A549 (cell line): ENCODE results near the gene RNF5. TPM values are rescaled to one million over a fixed set of nuclear protein-coding genes. Genes with fewer than 3 reads are reported as not detected.

Experiments used
- ATAC-seq, 2 experiments: fragments of 200-7000 bp in 1 of 2; fragments of >200 bp in 1 of 2; cut with Nextera tagmentation in 1 of 2; cut with Tn5 transposase in 1 of 2; 3 replicates each; pipeline versions ENCODE4 v1.8.0 to v1.9.1; 2018 to 2020; ENCODE audit warnings: mild to moderate bottlenecking in 1 of 2, moderate library complexity in 1 of 2
- CTCF ChIA-PET: fragments of 300-600 bp; sonication (Branson Sonifier 250); formaldehyde crosslinking; extraction: SDS; loops from one replicate; lab custom pipeline; 2021; ENCODE audit warnings: antibody characterized with exemption, inconsistent platforms; lab: Yijun Ruan, JAX
- POLR2A ChIA-PET: fragments of 350-600 bp; formaldehyde crosslinking; extraction: SDS; loops from one replicate; lab custom pipeline; 2021; ENCODE audit warnings: antibody characterized with exemption, inconsistent platforms; lab: Yijun Ruan, JAX
- DNase-seq, 2 experiments: peaks; one replicate each; pipeline versions ENCODE4 v3.0.0 to v3.0.0-alpha.2; 2011 to 2016; ENCODE audit warnings: low read depth in 1 of 2, low spot score in 1 of 2
- FAIRE-seq: peaks from 2 replicates; lab custom pipeline; 2011; peaks lifted over from hg19 to GRCh38; lab: Jason Lieb, UNC
- H3K27ac ChIP-seq, 2 experiments: fragments of >200 bp; sonication (Bioruptor Twin); formaldehyde crosslinking; 3 replicates each; pipeline ENCODE4 v1.5.1; 2016 to 2017
- H3K4me1 ChIP-seq: fragments of >200 bp; sonication (Bioruptor Twin); formaldehyde crosslinking; 3 replicates; pipeline ENCODE4 v1.6.1; 2016
- H3K4me2 ChIP-seq: fragments of >200 bp; sonication (Bioruptor Twin); formaldehyde crosslinking; 3 replicates; pipeline ENCODE4 v1.6.1; 2016
- H3K4me3 ChIP-seq: fragments of >200 bp; sonication (Bioruptor Twin); formaldehyde crosslinking; 3 replicates; pipeline ENCODE4 v1.5.1; 2016
- H3K9me3 ChIP-seq: fragments of >200 bp; sonication (Bioruptor Twin); formaldehyde crosslinking; 3 replicates; pipeline ENCODE4 v1.6.1; 2016
- BCL3 ChIP-seq: fragments of >200 bp; sonication (Bioruptor Twin); formaldehyde crosslinking; IDR thresholded peaks from 3 replicates; pipeline ENCODE4 v1.6.1; 2016
- BHLHE40 ChIP-seq: IDR thresholded peaks from 2 replicates; pipeline ENCODE4 v1.6.1; 2012; ENCODE audit warnings: low read depth, low read length, inconsistent platforms
- CHD2 ChIP-seq: fragments of 150-350 bp; IDR thresholded peaks from 2 replicates; pipeline ENCODE4 v1.6.1; 2014; ENCODE audit warnings: low read length; ENCODE audit not compliant: partially characterized antibody
- EHF ChIP-seq: fragments of 250-450 bp; sonication (Bioruptor Pico); IDR thresholded peaks from 2 replicates; pipeline ENCODE4 v1.5.0; 2020; ENCODE audit warnings: mild to moderate bottlenecking
- EP300 ChIP-seq, 2 experiments: fragments of >200 bp; sonication (Bioruptor Twin); formaldehyde crosslinking; IDR thresholded peaks; 2 replicates in 1 of 2; 3 replicates in 1 of 2; pipeline ENCODE4 v1.6.1; 2016 to 2017
- FOSL2 ChIP-seq, 2 experiments: fragments of 450-650 bp in 1 of 2; fragments of >200 bp in 1 of 2; sonication (Bioruptor Twin) in 1 of 2; formaldehyde crosslinking; IDR thresholded peaks; 2 replicates each; pipeline versions ENCODE4 v1.5.0 to v1.6.1; 2016 to 2020; ENCODE audit warnings: mild to moderate bottlenecking in 1 of 2, moderate library complexity in 1 of 2
- HOXA7 ChIP-seq: fragments of 250-450 bp; sonication (Bioruptor Pico); IDR thresholded peaks from 2 replicates; pipeline ENCODE4 v1.5.0; 2020; ENCODE audit warnings: mild to moderate bottlenecking, moderate library complexity
- JUNB ChIP-seq: fragments of >200 bp; sonication (Bioruptor Twin); formaldehyde crosslinking; IDR thresholded peaks from 2 replicates; pipeline ENCODE4 v1.6.1; 2016
- KDM1A ChIP-seq: fragments of 200-600 bp; sonication (generic); IDR thresholded peaks from 2 replicates; pipeline ENCODE4 v1.6.1; 2016; ENCODE audit warnings: low read depth, mild to moderate bottlenecking
- MAFK ChIP-seq: fragments of 450-650 bp; IDR thresholded peaks from 2 replicates; pipeline ENCODE4 v1.6.1; 2014; ENCODE audit not compliant: partially characterized antibody
- NFE2L2 ChIP-seq: fragments of 150-350 bp; conservative IDR thresholded peaks from 2 replicates; pipeline ENCODE4 v1.6.1; 2014; ENCODE audit warnings: low read length
- PHF8 ChIP-seq: fragments of 200-600 bp; sonication (generic); IDR thresholded peaks from 2 replicates; pipeline ENCODE4 v1.6.1; 2016; ENCODE audit warnings: low read depth, mild to moderate bottlenecking, antibody characterized with exemption, moderate library complexity, borderline replicate concordance
- POLR2A ChIP-seq: IDR thresholded peaks from 2 replicates; pipeline ENCODE4 v1.6.1; 2012; ENCODE audit warnings: mild to moderate bottlenecking, low read length
- POLR2AphosphoS2 ChIP-seq: conservative IDR thresholded peaks from 2 replicates; pipeline ENCODE4 v1.6.1; 2012; ENCODE audit warnings: low read length, improper control_type of control experiment, inconsistent platforms
- RFX5 ChIP-seq: fragments of 450-650 bp; IDR thresholded peaks from 2 replicates; pipeline ENCODE4 v1.7.1; 2014; ENCODE audit warnings: antibody characterized with exemption, mild to moderate bottlenecking, moderate library complexity
- SMC3 ChIP-seq: fragments of >200 bp; sonication (Bioruptor Twin); formaldehyde crosslinking; IDR thresholded peaks from 3 replicates; pipeline ENCODE4 v1.6.1; 2018; ENCODE audit warnings: inconsistent platforms
- TFCP2L1 ChIP-seq: fragments of 250-450 bp; sonication (Bioruptor Pico); IDR thresholded peaks from 2 replicates; pipeline ENCODE4 v1.5.0; 2021; ENCODE audit warnings: mild to moderate bottlenecking
- ZNF302 ChIP-seq: fragments of 250-450 bp; sonication (Bioruptor Pico); IDR thresholded peaks from 2 replicates; pipeline ENCODE4 v1.9.0; 2021; ENCODE audit warnings: inconsistent platforms, mild to moderate bottlenecking, moderate library complexity
- WGBS: methylation state at CpG from one replicate; pipeline ENCODE4 v1.1.6; 2017; ENCODE audit errors: missing lambda C conversion rate; 5-methylcytosine and 5-hydroxymethylcytosine counted together
- polyA plus RNA-seq, 4 experiments: library from polyadenylated mRNA; depleted of rRNA in 3 of 4; stranded (reverse); fragments of >200 nt; fragmentation: RNase III in 1 of 4; extraction: RNeasy Plus Mini Kit Qiagen cat#74134 plus additional on column Dnase treatment in 1 of 4; gene quantifications; 2 replicates in 3 of 4; 3 replicates in 1 of 4; pipeline ENCODE4 v1.2.3, GENCODE V29; 2011 to 2017
- TF ChIP-seq, protein P1 (sequence below): IDR thresholded peaks from 2 replicates; pipeline ENCODE4 v1.6.1; 2012
- TF ChIP-seq, protein P2 (sequence below): fragments of 450-650 bp; IDR thresholded peaks from 2 replicates; pipeline ENCODE4 v1.6.1; 2014; ENCODE audit warnings: antibody characterized with exemption
- TF ChIP-seq, protein P3 (sequence below): fragments of 150-350 bp; IDR thresholded peaks from 2 replicates; pipeline ENCODE4 v1.6.1; 2014; ENCODE audit warnings: low read depth, mild to moderate bottlenecking, low read length
- TF ChIP-seq, protein P4 (sequence below): fragments of 200-600 bp; sonication (generic); IDR thresholded peaks from 2 replicates; pipeline ENCODE4 v1.6.1; 2016; ENCODE audit warnings: antibody characterized with exemption, mild to moderate bottlenecking, moderate library complexity

Gene RNF5
- polyA plus RNA-seq, 2 of the 4 experiments (the other 2 are of a cell fraction) = 54.1 to 62.7 TPM

DNA sequence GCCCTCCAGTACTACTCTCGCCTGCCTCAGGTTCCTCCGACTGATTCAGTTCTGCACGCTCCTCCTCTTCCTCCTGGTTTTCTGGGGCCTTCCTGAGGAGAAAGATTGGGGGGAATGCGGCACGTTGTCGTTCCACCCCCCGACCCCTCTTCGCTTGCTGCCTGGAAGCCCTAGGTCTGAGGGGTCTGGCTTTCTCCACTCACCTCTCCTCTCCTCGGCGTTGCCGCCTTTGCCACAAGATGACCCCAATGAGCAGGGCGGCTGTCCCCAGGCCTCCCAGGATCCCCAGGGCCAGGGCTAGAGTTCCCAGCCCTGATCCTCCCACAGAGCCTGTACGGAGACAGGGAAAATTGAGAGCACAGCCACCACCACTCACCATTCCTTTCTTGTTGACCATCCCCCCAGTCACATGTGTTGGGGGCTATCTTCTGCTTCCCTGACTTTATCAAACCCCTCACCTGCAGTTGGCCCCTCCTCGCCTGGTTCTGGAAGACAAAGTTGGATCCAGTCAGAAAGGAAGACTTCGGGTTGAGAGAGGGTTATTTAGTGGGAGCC lies 3.0 kb downstream of the RNF5 start:
- Histone ChIP-seq H3K4me1 (peaks cover 30% of the 10 kb centered on the region), H3K4me2 (no peak overlapping the region), H3K9me3 (no peaks in the 10 kb centered on the region), H3K4me3 (no peak overlapping the region), H3K27ac (no peak overlapping the region)
- ChIA-PET CTCF (interaction anchor here (0.9 kb wide), 1 partner anchor 133 kb away, joined by 3 read pairs; no protein-coding TSS in a partner anchor), POLR2A (no interaction called here)
- no peak for DNase-seq
- TF ChIP-seq NFE2L2 (no peak), CHD2 (no peak), RFX5 (no peak), TFCP2L1 (CRISPR knock-in tag) (no peak), SMC3 (no peak), PHF8 (no peak), BCL3 (no peak), HOXA7 (CRISPR knock-in tag) (no peak), EP300 (IDR thresholded peaks at IDR 0.05) (no peak), JUNB (no peak), KDM1A (no peak), POLR2A (no peak)
- TF ChIP-seq, protein P1, sequence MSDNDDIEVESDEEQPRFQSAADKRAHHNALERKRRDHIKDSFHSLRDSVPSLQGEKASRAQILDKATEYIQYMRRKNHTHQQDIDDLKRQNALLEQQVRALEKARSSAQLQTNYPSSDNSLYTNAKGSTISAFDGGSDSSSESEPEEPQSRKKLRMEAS = no peak
- TF ChIP-seq, protein P2, sequence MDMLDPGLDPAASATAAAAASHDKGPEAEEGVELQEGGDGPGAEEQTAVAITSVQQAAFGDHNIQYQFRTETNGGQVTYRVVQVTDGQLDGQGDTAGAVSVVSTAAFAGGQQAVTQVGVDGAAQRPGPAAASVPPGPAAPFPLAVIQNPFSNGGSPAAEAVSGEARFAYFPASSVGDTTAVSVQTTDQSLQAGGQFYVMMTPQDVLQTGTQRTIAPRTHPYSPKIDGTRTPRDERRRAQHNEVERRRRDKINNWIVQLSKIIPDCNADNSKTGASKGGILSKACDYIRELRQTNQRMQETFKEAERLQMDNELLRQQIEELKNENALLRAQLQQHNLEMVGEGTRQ = no peak
- FAIRE-seq = no peak
- ATAC-seq = no peak
- 93% methylated on average over 15 of the region's 15 CpGs for WGBS

DNA sequence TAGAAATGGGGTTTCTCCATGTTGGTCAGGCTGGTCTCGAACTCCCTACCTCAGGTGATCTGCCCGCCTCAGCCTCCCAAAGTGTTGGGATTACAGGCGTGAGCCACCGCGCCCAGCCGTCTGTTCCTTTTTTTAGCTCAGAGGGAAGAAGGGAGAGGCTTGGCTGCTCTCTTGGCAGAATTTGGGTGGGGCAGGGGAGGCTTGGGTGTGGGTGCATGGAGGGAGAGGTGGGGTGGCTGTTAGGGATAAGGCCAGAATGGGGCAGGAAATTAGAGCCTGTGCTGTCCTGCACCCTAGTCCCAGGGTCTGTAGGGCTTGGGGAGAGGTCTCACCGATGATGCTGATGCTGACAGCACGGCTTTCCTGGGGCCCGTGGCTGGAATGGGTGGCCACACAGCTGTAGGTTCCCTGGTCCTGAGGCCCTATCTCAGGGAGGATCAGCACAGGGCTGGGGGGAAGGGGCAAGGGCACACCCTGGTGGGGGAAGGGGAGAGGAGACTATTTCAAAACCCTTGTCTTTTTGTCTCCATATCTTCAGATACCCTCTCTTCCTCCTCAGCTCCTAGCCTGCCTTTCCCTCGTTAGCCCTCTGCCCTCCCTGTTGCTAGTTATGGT lies 3.8 kb downstream of the RNF5 start:
- Histone ChIP-seq H3K4me1 (peaks cover 25% of the 10 kb centered on the region), H3K4me2 (no peak overlapping the region), H3K4me3 (no peak overlapping the region)
- ChIA-PET CTCF (interaction anchor here (0.9 to 1.7 kb wide), 4 partner anchors 12 to 134 kb away, joined by 3 to 6 read pairs (median 5); no protein-coding TSS in a partner anchor), POLR2A (interaction anchor here (1.3 kb wide), 1 partner anchor 14 kb away, joined by 3 read pairs; no protein-coding TSS in a partner anchor)
- no peak for FAIRE-seq
- 92% methylated on average over 8 of the region's 10 CpGs for WGBS
- TF ChIP-seq, protein P1 = no peak
- TF ChIP-seq, protein P3, sequence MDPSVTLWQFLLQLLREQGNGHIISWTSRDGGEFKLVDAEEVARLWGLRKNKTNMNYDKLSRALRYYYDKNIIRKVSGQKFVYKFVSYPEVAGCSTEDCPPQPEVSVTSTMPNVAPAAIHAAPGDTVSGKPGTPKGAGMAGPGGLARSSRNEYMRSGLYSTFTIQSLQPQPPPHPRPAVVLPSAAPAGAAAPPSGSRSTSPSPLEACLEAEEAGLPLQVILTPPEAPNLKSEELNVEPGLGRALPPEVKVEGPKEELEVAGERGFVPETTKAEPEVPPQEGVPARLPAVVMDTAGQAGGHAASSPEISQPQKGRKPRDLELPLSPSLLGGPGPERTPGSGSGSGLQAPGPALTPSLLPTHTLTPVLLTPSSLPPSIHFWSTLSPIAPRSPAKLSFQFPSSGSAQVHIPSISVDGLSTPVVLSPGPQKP = no peak
- no peak for TF ChIP-seq ZNF302
- TF ChIP-seq, all 56 proteins: peak for 0
- Histone ChIP-seq H3K9me3 (no peaks in the 10 kb centered on the region), H3K27ac (no peak overlapping the region)
- no peak for ATAC-seq
- DNase-seq = no peak

GRCh38 chr6:32182555-32182981 lies 4.4 kb downstream of the RNF5 start:
- FAIRE-seq = no peak
- no peak for TF ChIP-seq EHF (CRISPR knock-in tag)
- TF ChIP-seq, protein P4, sequence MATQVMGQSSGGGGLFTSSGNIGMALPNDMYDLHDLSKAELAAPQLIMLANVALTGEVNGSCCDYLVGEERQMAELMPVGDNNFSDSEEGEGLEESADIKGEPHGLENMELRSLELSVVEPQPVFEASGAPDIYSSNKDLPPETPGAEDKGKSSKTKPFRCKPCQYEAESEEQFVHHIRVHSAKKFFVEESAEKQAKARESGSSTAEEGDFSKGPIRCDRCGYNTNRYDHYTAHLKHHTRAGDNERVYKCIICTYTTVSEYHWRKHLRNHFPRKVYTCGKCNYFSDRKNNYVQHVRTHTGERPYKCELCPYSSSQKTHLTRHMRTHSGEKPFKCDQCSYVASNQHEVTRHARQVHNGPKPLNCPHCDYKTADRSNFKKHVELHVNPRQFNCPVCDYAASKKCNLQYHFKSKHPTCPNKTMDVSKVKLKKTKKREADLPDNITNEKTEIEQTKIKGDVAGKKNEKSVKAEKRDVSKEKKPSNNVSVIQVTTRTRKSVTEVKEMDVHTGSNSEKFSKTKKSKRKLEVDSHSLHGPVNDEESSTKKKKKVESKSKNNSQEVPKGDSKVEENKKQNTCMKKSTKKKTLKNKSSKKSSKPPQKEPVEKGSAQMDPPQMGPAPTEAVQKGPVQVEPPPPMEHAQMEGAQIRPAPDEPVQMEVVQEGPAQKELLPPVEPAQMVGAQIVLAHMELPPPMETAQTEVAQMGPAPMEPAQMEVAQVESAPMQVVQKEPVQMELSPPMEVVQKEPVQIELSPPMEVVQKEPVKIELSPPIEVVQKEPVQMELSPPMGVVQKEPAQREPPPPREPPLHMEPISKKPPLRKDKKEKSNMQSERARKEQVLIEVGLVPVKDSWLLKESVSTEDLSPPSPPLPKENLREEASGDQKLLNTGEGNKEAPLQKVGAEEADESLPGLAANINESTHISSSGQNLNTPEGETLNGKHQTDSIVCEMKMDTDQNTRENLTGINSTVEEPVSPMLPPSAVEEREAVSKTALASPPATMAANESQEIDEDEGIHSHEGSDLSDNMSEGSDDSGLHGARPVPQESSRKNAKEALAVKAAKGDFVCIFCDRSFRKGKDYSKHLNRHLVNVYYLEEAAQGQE = no peak
- TF ChIP-seq HOXA7 (CRISPR knock-in tag) = no peak
- TF ChIP-seq MAFK = no peak
- no peak for TF ChIP-seq RFX5
- TF ChIP-seq BHLHE40 = no peak
- no peak for TF ChIP-seq POLR2AphosphoS2
- no peak for TF ChIP-seq FOSL2 (IDR thresholded peaks at IDR 0.05)
- no peak for TF ChIP-seq FOSL2 (CRISPR knock-in tag; IDR thresholded peaks at IDR 0.05)
- H3K4me3 ChIP-seq = no peak overlapping the region
- ChIA-PET POLR2A (interaction anchor here (1.3 kb wide), 1 partner anchor 13 kb away, joined by 3 read pairs; no protein-coding TSS in a partner anchor), CTCF (interaction anchor here (0.6 to 1.7 kb wide), 4 partner anchors 12 to 64 kb away, joined by 4 to 6 read pairs (median 5); no protein-coding TSS in a partner anchor)
- 80% methylated on average over 1 of the region's 10 CpGs for WGBS
- peaks cover 25% of the 10 kb centered on the region for H3K4me1 ChIP-seq
- H3K9me3 ChIP-seq = no peaks in the 10 kb centered on the region
- ATAC-seq = no peak
- no peak overlapping the region for H3K27ac ChIP-seq
- no peak for DNase-seq
- no peak overlapping the region for H3K4me2 ChIP-seq
